Stomach (tissue), 9 donors: ENCODE data around the gene PPIF. TPM values are rescaled to one million over a fixed set of nuclear protein-coding genes. Genes with fewer than 3 reads are reported as not detected.
A peak's percentile ranks its signal among the peaks of the same experiment; 100 is the strongest.

ENCODE experiments used
- DNase-seq, 2 donors: peaks; one replicate each; pipeline versions ENCODE4 v3.0.0 to v3.0.0-alpha.2; 2013 to 2019
- H3K27ac ChIP-seq, 5 donors: fragments of 200-600 bp in 4 of 5; sonication (generic) in 4 of 5; one replicate each; pipeline ENCODE4 v1.5.1; 2013 to 2019; ENCODE audit warnings: mild to moderate bottlenecking in 1 of 5, moderate library complexity in 1 of 5
- H3K27me3 ChIP-seq, 3 donors: fragments of 200-600 bp; sonication (generic); one replicate each; pipeline ENCODE4 v1.5.1; 2017 to 2019; ENCODE audit warnings: mixed run types in 1 of 3
- H3K36me3 ChIP-seq, 4 donors: fragments of 200-600 bp; sonication (generic); 1 replicate in 3 of 4; 2 replicates in 1 of 4; pipeline ENCODE4 v1.5.1; 2016 to 2019
- H3K4me1 ChIP-seq, 4 donors: fragments of 200-600 bp; sonication (generic); one replicate each; pipeline ENCODE4 v1.5.1; 2016 to 2019
- H3K4me3 ChIP-seq, 4 donors: fragments of 200-600 bp; sonication (generic) in 3 of 4; one replicate each; pipeline ENCODE4 v1.5.1; 2016 to 2019; ENCODE audit warnings: mild to moderate bottlenecking in 1 of 4
- H3K9me3 ChIP-seq, 4 donors: fragments of 200-600 bp; sonication (generic); one replicate each; pipeline ENCODE4 v1.5.1; 2016 to 2019
- EP300 ChIP-seq: sonication (generic); formaldehyde crosslinking; IDR thresholded peaks from one replicate; pipeline ENCODE4 v1.6.1; 2017; ENCODE audit warnings: antibody characterized with exemption
- POLR2A ChIP-seq, 4 donors: fragments of 450-650 bp; IDR thresholded peaks; one replicate each; pipeline ENCODE4 v1.6.1; 2016; ENCODE audit warnings: antibody characterized with exemption in 4 of 4, control low read depth in 2 of 4, mild to moderate bottlenecking in 1 of 4, moderate library complexity in 1 of 4
- POLR2AphosphoS5 ChIP-seq, 3 donors: sonication (generic); formaldehyde crosslinking; IDR thresholded peaks; one replicate each; pipeline ENCODE4 v1.6.1; 2016; ENCODE audit warnings: antibody characterized with exemption in 3 of 3
- WGBS, 5 donors: extraction: QIAGEN DNeasy Blood & Tissue Kit in 3 of 5; methylation state at CpG; one replicate each; pipeline versions ENCODE4 v1.1.5 to v1.1.7; 2013 to 2018; 5-methylcytosine and 5-hydroxymethylcytosine counted together
- intact Hi-C: fragments of 100-400 bp; cut with DNase I; formaldehyde crosslinking; loops from one replicate; pipeline ENCODE4 v1.15.1; 2023; ENCODE audit warnings: low total_unique reads
- polyA plus RNA-seq, 3 donors: library from polyadenylated mRNA; stranded (reverse); fragments of 200-250 nt; gene quantifications; one replicate each; pipeline ENCODE4 v1.2.3, GENCODE V29; 2013
- total RNA-seq, 5 donors: library from RNA; depleted of rRNA; stranded (reverse); fragments of >200 nt; gene quantifications; one replicate each; pipeline versions ENCODE4 v1.1.0 to v1.2.3, GENCODE V29; 2014 to 2016
- TF ChIP-seq, protein P1 (sequence below), 7 experiments: fragments of 450-650 bp in 4 of 7; fragments of 200-600 bp in 3 of 7; sonication (generic) in 3 of 7; IDR thresholded peaks; one replicate each; pipeline ENCODE4 v1.5.1; 2016 to 2019; ENCODE audit warnings: antibody characterized with exemption in 7 of 7, control low read depth in 2 of 7, mild to moderate bottlenecking in 1 of 7
- donor health status: healthy with polysubstance abuse.
- donor health status: Bipolar disorder and iron deficiency.
- donor health status: healthy.

PPIF gene
- total and polyA plus RNA-seq, 8 donors: 6.4 to 177 (median 50.8) TPM

DNA sequence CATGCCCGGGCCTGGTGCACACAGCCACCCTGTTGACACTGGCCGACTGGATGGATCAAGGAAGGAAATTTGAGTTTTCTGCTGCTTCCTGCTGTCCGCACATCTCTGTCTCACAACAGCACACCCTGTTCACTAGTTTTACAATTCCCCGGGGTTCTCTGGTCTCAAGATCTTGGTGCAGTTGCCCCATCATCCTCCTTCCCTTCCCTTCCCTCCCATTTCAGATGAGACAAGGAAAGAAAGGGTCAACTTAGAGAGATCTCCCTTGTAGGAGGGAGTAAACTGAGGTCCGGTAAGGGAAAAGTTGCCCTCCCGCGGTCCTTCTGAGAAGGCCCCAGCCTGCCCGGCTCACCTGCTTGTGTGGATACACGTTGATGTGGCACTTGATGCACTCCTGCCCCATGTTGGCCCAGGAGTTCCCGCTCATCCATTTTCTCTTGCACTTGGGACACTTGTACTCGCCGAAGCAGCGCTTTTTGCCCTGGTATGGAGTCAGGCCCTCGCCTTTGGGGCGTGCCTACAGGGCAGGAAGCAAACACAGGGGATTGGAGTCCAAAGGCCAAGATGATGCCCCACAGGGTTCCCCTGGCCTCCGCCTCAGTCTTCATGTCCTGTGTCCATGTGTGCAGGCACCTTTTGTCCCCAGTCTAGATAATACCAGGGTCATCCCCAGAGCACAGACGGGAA, 46.8 kb downstream of the PPIF start:
- no peak for DNase-seq
- no peaks in the 10 kb centered on the region for H3K27me3 ChIP-seq
- peak overlapping the region in 2 of 5 donors; percentile 14 to 32 for H3K27ac ChIP-seq
- H3K36me3 ChIP-seq: peaks cover 2 to 52% (median 36%) of the 10 kb centered on the region in 4 donors
- intact Hi-C loops: loop anchor here (5.0 kb wide), 1 partner anchor 63 kb away; no protein-coding TSS in a partner anchor
- 92 to 95% (median 94%) methylated on average over 17 of the region's 17 CpGs for WGBS, 5 donors
- peaks cover 4 to 32% (median 15%) of the 10 kb centered on the region in 4 donors for H3K4me1 ChIP-seq
- no peaks in the 10 kb centered on the region for H3K9me3 ChIP-seq
- TF ChIP-seq POLR2AphosphoS5 (IDR thresholded peaks at IDR 0.05) (no peak), EP300 (no peak), POLR2A (IDR thresholded peaks at IDR 0.05) (no peak)
- TF ChIP-seq, protein P1, sequence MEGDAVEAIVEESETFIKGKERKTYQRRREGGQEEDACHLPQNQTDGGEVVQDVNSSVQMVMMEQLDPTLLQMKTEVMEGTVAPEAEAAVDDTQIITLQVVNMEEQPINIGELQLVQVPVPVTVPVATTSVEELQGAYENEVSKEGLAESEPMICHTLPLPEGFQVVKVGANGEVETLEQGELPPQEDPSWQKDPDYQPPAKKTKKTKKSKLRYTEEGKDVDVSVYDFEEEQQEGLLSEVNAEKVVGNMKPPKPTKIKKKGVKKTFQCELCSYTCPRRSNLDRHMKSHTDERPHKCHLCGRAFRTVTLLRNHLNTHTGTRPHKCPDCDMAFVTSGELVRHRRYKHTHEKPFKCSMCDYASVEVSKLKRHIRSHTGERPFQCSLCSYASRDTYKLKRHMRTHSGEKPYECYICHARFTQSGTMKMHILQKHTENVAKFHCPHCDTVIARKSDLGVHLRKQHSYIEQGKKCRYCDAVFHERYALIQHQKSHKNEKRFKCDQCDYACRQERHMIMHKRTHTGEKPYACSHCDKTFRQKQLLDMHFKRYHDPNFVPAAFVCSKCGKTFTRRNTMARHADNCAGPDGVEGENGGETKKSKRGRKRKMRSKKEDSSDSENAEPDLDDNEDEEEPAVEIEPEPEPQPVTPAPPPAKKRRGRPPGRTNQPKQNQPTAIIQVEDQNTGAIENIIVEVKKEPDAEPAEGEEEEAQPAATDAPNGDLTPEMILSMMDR (IDR thresholded peaks at IDR 0.05): no peak
- no peak overlapping the region for H3K4me3 ChIP-seq

DNA sequence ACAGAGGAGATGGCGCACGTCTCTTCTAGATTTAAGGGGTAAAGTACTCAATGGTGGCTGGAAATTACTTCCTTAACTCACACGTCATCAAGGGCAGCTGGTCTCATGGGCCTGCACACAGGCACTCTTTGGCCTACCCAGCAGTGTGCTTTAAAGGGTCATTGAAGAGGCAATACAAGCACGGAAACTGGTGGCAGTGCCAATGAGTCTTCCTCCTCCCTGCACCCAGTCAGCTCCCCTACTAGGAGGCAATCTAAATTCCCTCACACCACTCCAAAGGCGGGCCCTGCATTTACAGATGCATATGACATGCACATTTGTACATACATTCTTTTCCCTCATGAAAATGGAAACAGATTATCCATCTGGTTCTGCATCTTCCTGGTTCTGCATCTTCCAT, 47.4 kb downstream of the PPIF start:
- Histone ChIP-seq H3K36me3 (peaks cover 0 to 48% (median 34%) of the 10 kb centered on the region in 4 donors), H3K9me3 (no peaks in the 10 kb centered on the region), H3K4me3 (no peak overlapping the region), H3K27ac (peak overlapping the region in 1 of 5 donors; percentile 14), H3K27me3 (no peaks in the 10 kb centered on the region), H3K4me1 (peaks cover 4 to 32% (median 15%) of the 10 kb centered on the region in 4 donors)
- WGBS, 5 donors: 86 to 96% (median 89%) methylated on average over 5 of the region's 5 CpGs
- intact Hi-C loops: loop anchor here (5.0 kb wide), 1 partner anchor 63 kb away; no protein-coding TSS in a partner anchor
- no peak for DNase-seq
- TF ChIP-seq EP300 (no peak), POLR2A (IDR thresholded peaks at IDR 0.05) (no peak), POLR2AphosphoS5 (IDR thresholded peaks at IDR 0.05) (no peak)
- TF ChIP-seq, protein P1 (IDR thresholded peaks at IDR 0.05): no peak

DNA sequence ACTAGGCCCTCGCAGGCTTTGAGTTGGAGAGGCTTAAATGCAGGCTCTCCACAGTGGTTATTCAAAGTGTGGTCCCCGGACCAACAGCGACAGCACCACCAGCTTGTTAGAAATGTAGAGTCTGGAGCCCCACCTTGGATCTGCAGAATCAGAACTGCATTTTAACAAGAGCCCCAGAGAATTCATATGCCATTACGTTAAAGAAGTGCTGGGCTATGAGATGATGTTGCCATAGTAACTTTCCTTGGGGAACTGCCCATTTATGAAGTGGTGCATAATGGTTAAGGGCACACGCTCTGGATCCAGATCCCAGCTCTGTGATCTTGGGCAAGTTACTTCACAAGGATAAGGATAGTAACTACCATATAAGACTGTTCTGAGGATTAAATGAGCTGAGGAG, 49.3 kb downstream of the PPIF start:
- H3K27ac ChIP-seq: no peak overlapping the region
- no peaks in the 10 kb centered on the region for H3K27me3 ChIP-seq
- DNase-seq: no peak
- no peak for TF ChIP-seq EP300
- TF ChIP-seq, protein P1 (IDR thresholded peaks at IDR 0.05): no peak
- TF ChIP-seq POLR2AphosphoS5 (IDR thresholded peaks at IDR 0.05): no peak
- no peak for TF ChIP-seq POLR2A (IDR thresholded peaks at IDR 0.05)
- H3K4me1 ChIP-seq: peaks cover 0 to 15% (median 5%) of the 10 kb centered on the region in 4 donors
- WGBS, 5 donors: 75 to 97% (median 91%) methylated on average over 5 of the region's 5 CpGs
- intact Hi-C loops: no loop called here
- H3K36me3 ChIP-seq: peaks cover 0 to 34% (median 28%) of the 10 kb centered on the region in 4 donors
- H3K4me3 ChIP-seq: no peak overlapping the region
- no peaks in the 10 kb centered on the region for H3K9me3 ChIP-seq

DNA sequence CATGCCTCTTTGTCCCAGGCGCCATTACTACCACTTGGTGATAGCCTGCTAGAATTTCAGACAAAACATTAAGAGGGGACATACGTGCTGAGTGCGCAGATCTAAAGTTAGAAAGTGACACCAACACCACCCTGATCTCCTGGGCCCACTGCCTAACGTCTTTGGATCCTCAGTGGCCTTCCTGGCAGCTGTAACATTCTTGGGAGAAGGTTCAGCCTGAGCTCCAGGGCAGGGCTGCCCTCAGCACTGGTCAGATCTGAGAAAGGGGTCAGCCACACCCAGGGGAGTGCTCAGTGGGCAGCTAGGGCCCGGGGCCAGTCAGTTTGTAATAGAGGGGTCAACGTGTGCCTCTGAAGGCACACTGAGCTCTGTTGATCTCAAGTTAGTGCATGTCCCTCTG, 49.8 kb downstream of the PPIF start:
- WGBS, 5 donors: 58 to 69% (median 67%) methylated on average over 6 of the region's 6 CpGs
- intact Hi-C loops: no loop called here
- no peak overlapping the region for H3K4me3 ChIP-seq
- H3K27ac ChIP-seq: no peak overlapping the region
- peaks cover 0 to 28% (median 27%) of the 10 kb centered on the region in 4 donors for H3K36me3 ChIP-seq
- peaks cover 0 to 9% (median 2%) of the 10 kb centered on the region in 4 donors for H3K4me1 ChIP-seq
- H3K9me3 ChIP-seq: no peaks in the 10 kb centered on the region
- DNase-seq: no peak
- no peaks in the 10 kb centered on the region for H3K27me3 ChIP-seq
- peak in 1 of 3 donors; percentile 18 for TF ChIP-seq POLR2AphosphoS5 (IDR thresholded peaks at IDR 0.05)
- no peak for TF ChIP-seq POLR2A (IDR thresholded peaks at IDR 0.05)
- TF ChIP-seq, protein P1 (IDR thresholded peaks at IDR 0.05): no peak
- no peak for TF ChIP-seq EP300
